Calu3 (cell line): ENCODE measurements around the gene LRRK1. TPM values are rescaled to one million over a fixed set of nuclear protein-coding genes. Genes with fewer than 3 reads are reported as not detected.

Experiments
- BruUV-seq: library from RNA; stranded (reverse); fragments of 400-500 nt; replicated peaks from 2 replicates; lab custom pipeline; 2021; lab: Mats Ljungman, UMichigan
- CTCF ChIA-PET: fragments of 300-600 bp; sonication (Branson Sonifier 250); formaldehyde crosslinking; loops from one replicate; lab custom pipeline; 2022; ENCODE audit warnings: antibody characterized with exemption; lab: Charles Lee
- DNase-seq: peaks from one replicate; pipeline ENCODE4 v3.0.0; 2022
- H3K27ac Mint-ChIP-seq: one replicate; pipeline ENCODE4 v1.8.0; 2022; ENCODE audit warnings: mixed read lengths; ENCODE audit not compliant: unreplicated experiment
- H3K27me3 Mint-ChIP-seq: one replicate; pipeline ENCODE4 v1.8.0; 2022; ENCODE audit warnings: mixed read lengths; ENCODE audit not compliant: unreplicated experiment
- H3K36me3 Mint-ChIP-seq: one replicate; pipeline ENCODE4 v1.8.0; 2022; ENCODE audit warnings: mild to moderate bottlenecking, moderate library complexity, mixed read lengths; ENCODE audit not compliant: insufficient read depth, unreplicated experiment
- H3K4me1 Mint-ChIP-seq: one replicate; pipeline ENCODE4 v1.8.0; 2022; ENCODE audit warnings: mild to moderate bottlenecking, low read depth, mixed read lengths; ENCODE audit not compliant: unreplicated experiment
- H3K4me3 Mint-ChIP-seq: one replicate; pipeline ENCODE4 v1.8.0; 2022; ENCODE audit warnings: mild to moderate bottlenecking, low read depth, moderate library complexity, mixed read lengths; ENCODE audit not compliant: unreplicated experiment
- H3K9me3 Mint-ChIP-seq: one replicate; pipeline ENCODE4 v1.8.0; 2022; ENCODE audit warnings: low read depth, mixed read lengths; ENCODE audit not compliant: unreplicated experiment
- CTCF ChIP-seq: fragments of 200-600 bp; IDR thresholded peaks from one replicate; pipeline ENCODE4 v1.8.0; 2022; ENCODE audit warnings: antibody characterized with exemption; ENCODE audit not compliant: unreplicated experiment
- intact Hi-C: fragments of 100-400 bp; cut with micrococcal nuclease; formaldehyde crosslinking; loops from one replicate; pipeline ENCODE4 v1.10.0; 2022; ENCODE audit not compliant: unreplicated experiment
- total RNA-seq: library from RNA; stranded (reverse); gene quantifications from 2 replicates; pipeline ENCODE4 v1.2.3, GENCODE V29; 2022

The LRRK1 gene
- total RNA-seq, 1 experiment from 2014 or later, result 21.3 TPM

GRCh38 chr15:101043911-101044624 lies 124.9 kb downstream of the LRRK1 start:
- Mint-ChIP-seq H3K27me3 (no peaks in the 10 kb centered on the region), H3K9me3 (no peaks in the 10 kb centered on the region), H3K4me3 (no peak overlapping the region), H3K27ac (no peak overlapping the region), H3K4me1 (no peaks in the 10 kb centered on the region), H3K36me3 (peaks cover 5% of the 10 kb centered on the region)
- no peak for DNase-seq
- no TSS peak for BruUV-seq
- CTCF ChIA-PET, result no interaction called here
- intact Hi-C loops, result no loop called here
- TF ChIP-seq CTCF, result no peak

- H3K27me3 Mint-ChIP-seq, result no peaks in the 10 kb centered on the region
- TF ChIP-seq CTCF, result no peak
- no peak overlapping the region for H3K4me3 Mint-ChIP-seq
- CTCF ChIA-PET, result no interaction called here
- H3K4me1 Mint-ChIP-seq, result no peaks in the 10 kb centered on the region
- intact Hi-C loops, result no loop called here
- H3K9me3 Mint-ChIP-seq, result no peaks in the 10 kb centered on the region
- peaks cover 5% of the 10 kb centered on the region for H3K36me3 Mint-ChIP-seq
- no TSS peak for BruUV-seq
- H3K27ac Mint-ChIP-seq, result no peak overlapping the region
- DNase-seq, result no peak
Measured at GRCh38 chr15:101044625-101045235, 125.6 kb downstream of the LRRK1 start.

- no peaks in the 10 kb centered on the region for H3K4me1 Mint-ChIP-seq
- intact Hi-C loops, result no loop called here
- H3K4me3 Mint-ChIP-seq, result no peak overlapping the region
- H3K9me3 Mint-ChIP-seq, result no peaks in the 10 kb centered on the region
- DNase-seq, result no peak
- H3K36me3 Mint-ChIP-seq, result peaks cover 5% of the 10 kb centered on the region
- no TSS peak for BruUV-seq
- TF ChIP-seq CTCF, result no peak
- H3K27ac Mint-ChIP-seq, result no peak overlapping the region
- CTCF ChIA-PET, result no interaction called here
- no peaks in the 10 kb centered on the region for H3K27me3 Mint-ChIP-seq
Measured at GRCh38 chr15:101045236-101045646, 126.1 kb downstream of the LRRK1 start.

- TF ChIP-seq CTCF, result no peak
- H3K9me3 Mint-ChIP-seq, result no peaks in the 10 kb centered on the region
- H3K27me3 Mint-ChIP-seq, result no peaks in the 10 kb centered on the region
- no peaks in the 10 kb centered on the region for H3K4me1 Mint-ChIP-seq
- H3K36me3 Mint-ChIP-seq, result peaks cover 5% of the 10 kb centered on the region
- H3K27ac Mint-ChIP-seq, result no peak overlapping the region
- intact Hi-C loops, result no loop called here
- no peak overlapping the region for H3K4me3 Mint-ChIP-seq
- no TSS peak for BruUV-seq
- DNase-seq, result no peak
- CTCF ChIA-PET, result no interaction called here
Measured at GRCh38 chr15:101045835-101046691, 126.9 kb downstream of the LRRK1 start.
